ENCODE data around the gene LGMN.

LGMN gene

DNA sequence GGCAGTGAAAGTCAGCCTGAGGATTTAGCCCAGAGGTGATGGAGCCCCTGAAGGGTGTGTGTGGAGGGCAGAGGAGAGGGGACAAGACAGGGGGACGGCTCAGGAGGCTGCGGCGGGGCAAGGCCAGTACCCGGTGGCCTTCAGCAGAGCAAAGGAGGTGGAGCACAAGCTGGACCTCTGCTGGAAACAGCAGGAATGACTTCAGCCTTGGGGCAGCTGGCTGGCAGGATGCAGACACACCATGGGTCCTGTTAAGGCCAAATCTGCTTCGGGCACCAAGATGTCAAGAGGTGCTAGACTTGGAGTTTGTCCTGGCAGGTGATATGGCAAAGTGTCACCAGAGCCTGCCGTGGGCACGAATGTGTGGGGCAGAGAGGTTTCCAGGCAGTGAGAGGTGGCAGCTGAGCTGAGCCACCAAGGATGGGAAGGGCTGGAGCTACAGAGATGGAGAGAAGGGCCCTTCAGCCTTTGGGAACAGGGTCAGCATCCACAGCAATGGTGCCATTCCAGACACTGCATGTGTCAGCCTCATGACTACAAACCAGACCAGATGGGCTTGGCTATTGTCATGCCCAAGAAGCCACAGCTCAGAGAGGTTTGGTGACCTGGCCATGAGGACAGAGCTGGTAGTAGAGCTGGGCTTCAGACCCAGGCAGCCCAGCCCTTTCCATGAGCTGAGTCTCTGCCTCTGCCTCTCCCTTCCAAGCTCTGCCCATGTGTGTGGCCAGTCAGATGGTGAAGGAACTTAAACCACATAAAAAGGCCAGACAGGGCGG, 91.9 kb downstream of the LGMN start:
- DNase-seq (no peak), ATAC-seq (ENCODE audit: insufficient read depth, low read depth) (no peak)
- H3K27ac ChIP-seq (ENCODE audit: low read length): no peak overlapping the region
- no peak overlapping the region for H2AFZ ChIP-seq (ENCODE audit: low read depth, low read length)
- H3K4me1 ChIP-seq (ENCODE audit: insufficient read depth, low read length): no peaks in the 10 kb centered on the region
- H3K79me2 ChIP-seq (ENCODE audit: insufficient read depth, low read length): no peaks in the 10 kb centered on the region
- no peak overlapping the region for H3K9ac ChIP-seq (ENCODE audit: low read depth, low read length)
- TF ChIP-seq CTCF (IDR thresholded peaks at IDR 0.05; ENCODE audit: borderline replicate concordance, extremely low read depth, low read length, poor library complexity, severe bottlenecking) (no peak), EZH2 (IDR thresholded peaks at IDR 0.05; ENCODE audit: borderline replicate concordance, low read depth, low read length, severe bottlenecking) (no peak)
- no peaks in the 10 kb centered on the region for H3K9me3 ChIP-seq (ENCODE audit: insufficient read depth, low read length, severe bottlenecking)
- H3K4me3 ChIP-seq (ENCODE audit: low read depth in 1 of 2, low read length in 2 of 2): no peak overlapping the region
- H3K27me3 ChIP-seq (ENCODE audit: insufficient read depth, low read length, poor library complexity): no peaks in the 10 kb centered on the region
- no peaks in the 10 kb centered on the region for H3K36me3 ChIP-seq (ENCODE audit: insufficient read depth, low read length)
- H4K20me1 ChIP-seq (ENCODE audit: insufficient read depth, low read length): no peaks in the 10 kb centered on the region
- H3K4me2 ChIP-seq (ENCODE audit: insufficient read depth, low read length): no peak overlapping the region

- TF ChIP-seq CTCF (IDR thresholded peaks at IDR 0.05; ENCODE audit: borderline replicate concordance, extremely low read depth, low read length, poor library complexity, severe bottlenecking) (no peak), EZH2 (IDR thresholded peaks at IDR 0.05; ENCODE audit: borderline replicate concordance, low read depth, low read length, severe bottlenecking) (no peak)
- Histone ChIP-seq H3K4me2 (ENCODE audit: insufficient read depth, low read length) (no peak overlapping the region), H2AFZ (ENCODE audit: low read depth, low read length) (no peak overlapping the region), H3K4me1 (ENCODE audit: insufficient read depth, low read length) (no peaks in the 10 kb centered on the region), H3K79me2 (ENCODE audit: insufficient read depth, low read length) (no peaks in the 10 kb centered on the region), H3K9ac (ENCODE audit: low read depth, low read length) (no peak overlapping the region), H4K20me1 (ENCODE audit: insufficient read depth, low read length) (no peaks in the 10 kb centered on the region), H3K9me3 (ENCODE audit: insufficient read depth, low read length, severe bottlenecking) (no peaks in the 10 kb centered on the region), H3K36me3 (ENCODE audit: insufficient read depth, low read length) (no peaks in the 10 kb centered on the region), H3K4me3 (ENCODE audit: low read depth in 1 of 2, low read length in 2 of 2) (no peak overlapping the region), H3K27me3 (ENCODE audit: insufficient read depth, low read length, poor library complexity) (no peaks in the 10 kb centered on the region), H3K27ac (ENCODE audit: low read length) (no peak overlapping the region)
- ATAC-seq (ENCODE audit: insufficient read depth, low read depth) (no peak), DNase-seq (no peak)
These were observed 92.8 kb downstream of the LGMN start for GRCh38 chr14:92655419-92656201.

- TF ChIP-seq EZH2 (IDR thresholded peaks at IDR 0.05; ENCODE audit: borderline replicate concordance, low read depth, low read length, severe bottlenecking): no peak
- TF ChIP-seq CTCF (IDR thresholded peaks at IDR 0.05; ENCODE audit: borderline replicate concordance, extremely low read depth, low read length, poor library complexity, severe bottlenecking): no peak
- Histone ChIP-seq H3K4me2 (ENCODE audit: insufficient read depth, low read length) (no peak overlapping the region), H3K9me3 (ENCODE audit: insufficient read depth, low read length, severe bottlenecking) (no peaks in the 10 kb centered on the region)
These were observed 94.1 kb downstream of the LGMN start for GRCh38 chr14:92654239-92654901.

More at GRCh38 chr14:92654239-92654901, 94.1 kb downstream of the LGMN start:
- ATAC-seq (ENCODE audit: insufficient read depth, low read depth): no peak
- Histone ChIP-seq H4K20me1 (ENCODE audit: insufficient read depth, low read length) (no peaks in the 10 kb centered on the region), H2AFZ (ENCODE audit: low read depth, low read length) (no peak overlapping the region), H3K9ac (ENCODE audit: low read depth, low read length) (no peak overlapping the region), H3K27ac (ENCODE audit: low read length) (no peak overlapping the region), H3K4me3 (ENCODE audit: low read depth in 1 of 2, low read length in 2 of 2) (no peak overlapping the region), H3K27me3 (ENCODE audit: insufficient read depth, low read length, poor library complexity) (no peaks in the 10 kb centered on the region), H3K4me1 (ENCODE audit: insufficient read depth, low read length) (no peaks in the 10 kb centered on the region), H3K36me3 (ENCODE audit: insufficient read depth, low read length) (no peaks in the 10 kb centered on the region), H3K79me2 (ENCODE audit: insufficient read depth, low read length) (no peaks in the 10 kb centered on the region)
- DNase-seq: no peak

All from DND-41 (cell line).